Measurements from ENCODE around the gene ERC1. TPM values are rescaled to one million over a fixed set of nuclear protein-coding genes. Genes with fewer than 3 reads are reported as not detected.

The ERC1 gene
- polyA plus RNA-seq, 1 donor from 2014 or later, result 7.1 TPM

- Histone ChIP-seq H3K4me3 (ENCODE audit: low read length) (no peak overlapping the region), H4K20me1 (ENCODE audit: insufficient read depth) (no peaks in the 10 kb centered on the region), H3K79me2 (replicated peaks; ENCODE audit: insufficient read depth, low read length) (no peaks in the 10 kb centered on the region), H3K27me3 (ENCODE audit: insufficient read depth, low read depth, low read length) (no peaks in the 10 kb centered on the region), H3K4me2 (ENCODE audit: low read length) (no peak overlapping the region), H3K9me3 (ENCODE audit: low read length) (no peaks in the 10 kb centered on the region), H3F3A (ENCODE audit: insufficient read depth, low read length, poor library complexity, severe bottlenecking) (no peaks in the 10 kb centered on the region), H3K27ac (ENCODE audit: low read length) (no peak overlapping the region), H3K36me3 (ENCODE audit: insufficient read depth, low read length) (no peaks in the 10 kb centered on the region), H2AFZ (ENCODE audit: low read depth, low read length) (no peak overlapping the region), H3K9ac (ENCODE audit: low read length) (no peak overlapping the region), H3K9me2 (ENCODE audit: insufficient read depth, low read length) (no peaks in the 10 kb centered on the region)
- TF ChIP-seq, protein P1, sequence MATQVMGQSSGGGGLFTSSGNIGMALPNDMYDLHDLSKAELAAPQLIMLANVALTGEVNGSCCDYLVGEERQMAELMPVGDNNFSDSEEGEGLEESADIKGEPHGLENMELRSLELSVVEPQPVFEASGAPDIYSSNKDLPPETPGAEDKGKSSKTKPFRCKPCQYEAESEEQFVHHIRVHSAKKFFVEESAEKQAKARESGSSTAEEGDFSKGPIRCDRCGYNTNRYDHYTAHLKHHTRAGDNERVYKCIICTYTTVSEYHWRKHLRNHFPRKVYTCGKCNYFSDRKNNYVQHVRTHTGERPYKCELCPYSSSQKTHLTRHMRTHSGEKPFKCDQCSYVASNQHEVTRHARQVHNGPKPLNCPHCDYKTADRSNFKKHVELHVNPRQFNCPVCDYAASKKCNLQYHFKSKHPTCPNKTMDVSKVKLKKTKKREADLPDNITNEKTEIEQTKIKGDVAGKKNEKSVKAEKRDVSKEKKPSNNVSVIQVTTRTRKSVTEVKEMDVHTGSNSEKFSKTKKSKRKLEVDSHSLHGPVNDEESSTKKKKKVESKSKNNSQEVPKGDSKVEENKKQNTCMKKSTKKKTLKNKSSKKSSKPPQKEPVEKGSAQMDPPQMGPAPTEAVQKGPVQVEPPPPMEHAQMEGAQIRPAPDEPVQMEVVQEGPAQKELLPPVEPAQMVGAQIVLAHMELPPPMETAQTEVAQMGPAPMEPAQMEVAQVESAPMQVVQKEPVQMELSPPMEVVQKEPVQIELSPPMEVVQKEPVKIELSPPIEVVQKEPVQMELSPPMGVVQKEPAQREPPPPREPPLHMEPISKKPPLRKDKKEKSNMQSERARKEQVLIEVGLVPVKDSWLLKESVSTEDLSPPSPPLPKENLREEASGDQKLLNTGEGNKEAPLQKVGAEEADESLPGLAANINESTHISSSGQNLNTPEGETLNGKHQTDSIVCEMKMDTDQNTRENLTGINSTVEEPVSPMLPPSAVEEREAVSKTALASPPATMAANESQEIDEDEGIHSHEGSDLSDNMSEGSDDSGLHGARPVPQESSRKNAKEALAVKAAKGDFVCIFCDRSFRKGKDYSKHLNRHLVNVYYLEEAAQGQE (IDR thresholded peaks at IDR 0.05; ENCODE audit: borderline replicate concordance), result no peak
- TF ChIP-seq SMC3 (conservative IDR thresholded peaks at IDR 0.05; ENCODE audit: poor library complexity), result no peak
Measured at GRCh38 chr12:1117371-1117770, 126.3 kb downstream of the ERC1 start.

- no peaks in the 10 kb centered on the region for H3K27me3 ChIP-seq (ENCODE audit: insufficient read depth, low read depth, low read length)
- no peaks in the 10 kb centered on the region for H3K9me2 ChIP-seq (ENCODE audit: insufficient read depth, low read length)
- no peak overlapping the region for H3K4me3 ChIP-seq (ENCODE audit: low read length)
- TF ChIP-seq CTCF (IDR thresholded peaks at IDR 0.05; ENCODE audit: poor library complexity, severe bottlenecking) (peak; percentile 93), RAD21 (conservative IDR thresholded peaks at IDR 0.05) (peak; percentile 96), SMC3 (conservative IDR thresholded peaks at IDR 0.05; ENCODE audit: poor library complexity) (peak; percentile 96), MXI1 (conservative IDR thresholded peaks at IDR 0.05; ENCODE audit: poor library complexity, severe bottlenecking) (no peak)
- no peak overlapping the region for H3K4me2 ChIP-seq (ENCODE audit: low read length)
- no peaks in the 10 kb centered on the region for H3K79me2 ChIP-seq (replicated peaks; ENCODE audit: insufficient read depth, low read length)
- no peaks in the 10 kb centered on the region for H3F3A ChIP-seq (ENCODE audit: insufficient read depth, low read length, poor library complexity, severe bottlenecking)
- H3K9me3 ChIP-seq (ENCODE audit: low read length), result no peaks in the 10 kb centered on the region
- no peaks in the 10 kb centered on the region for H3K36me3 ChIP-seq (ENCODE audit: insufficient read depth, low read length)
- no peak overlapping the region for H3K9ac ChIP-seq (ENCODE audit: low read length)
- H3K27ac ChIP-seq (ENCODE audit: low read length), result no peak overlapping the region
- H4K20me1 ChIP-seq (ENCODE audit: insufficient read depth), result no peaks in the 10 kb centered on the region
- no peak overlapping the region for H2AFZ ChIP-seq (ENCODE audit: low read depth, low read length)
Measured at GRCh38 chr12:1117970-1118563, 127.0 kb downstream of the ERC1 start.

- Histone ChIP-seq H3K9me2 (ENCODE audit: insufficient read depth, low read length) (no peaks in the 10 kb centered on the region), H3K36me3 (ENCODE audit: insufficient read depth, low read length) (no peaks in the 10 kb centered on the region)
- TF ChIP-seq EZH2 (IDR thresholded peaks at IDR 0.05; ENCODE audit: borderline replicate concordance, insufficient read depth, low read length, poor library complexity, severe bottlenecking), result no peak
- no peak for TF ChIP-seq CTCF (IDR thresholded peaks at IDR 0.05; ENCODE audit: poor library complexity, severe bottlenecking)
- no peak for TF ChIP-seq EP300 (conservative IDR thresholded peaks at IDR 0.05; ENCODE audit: poor library complexity, severe bottlenecking)
- no peak for TF ChIP-seq SMC3 (conservative IDR thresholded peaks at IDR 0.05; ENCODE audit: poor library complexity)
- TF ChIP-seq POLR2AphosphoS5 (IDR thresholded peaks at IDR 0.05), result no peak
- TF ChIP-seq, protein P1 (IDR thresholded peaks at IDR 0.05; ENCODE audit: borderline replicate concordance), result no peak
- TF ChIP-seq TAF1 (IDR thresholded peaks at IDR 0.05; ENCODE audit: low read depth), result no peak
- TF ChIP-seq RAD21 (conservative IDR thresholded peaks at IDR 0.05), result no peak
- no peak for TF ChIP-seq MXI1 (conservative IDR thresholded peaks at IDR 0.05; ENCODE audit: poor library complexity, severe bottlenecking)
Measured at GRCh38 chr12:1122786-1123185, 131.8 kb downstream of the ERC1 start.

More at GRCh38 chr12:1122786-1123185, 131.8 kb downstream of the ERC1 start:
- Histone ChIP-seq H3K9me3 (ENCODE audit: low read length) (no peaks in the 10 kb centered on the region), H3K27me3 (ENCODE audit: insufficient read depth, low read depth, low read length) (no peaks in the 10 kb centered on the region), H3K4me2 (ENCODE audit: low read length) (no peak overlapping the region), H3K4me3 (ENCODE audit: low read length) (no peak overlapping the region), H3K79me2 (replicated peaks; ENCODE audit: insufficient read depth, low read length) (no peaks in the 10 kb centered on the region), H2AFZ (ENCODE audit: low read depth, low read length) (no peak overlapping the region), H3F3A (ENCODE audit: insufficient read depth, low read length, poor library complexity, severe bottlenecking) (no peaks in the 10 kb centered on the region), H3K9ac (ENCODE audit: low read length) (no peak overlapping the region), H3K27ac (ENCODE audit: low read length) (no peak overlapping the region), H4K20me1 (ENCODE audit: insufficient read depth) (no peaks in the 10 kb centered on the region)

Data from neural cell (in vitro differentiated cells).